Sigmoid colon (tissue), 7 donors: Measurements from ENCODE around the gene NAA38. TPM values are rescaled to one million over a fixed set of nuclear protein-coding genes. Genes with fewer than 3 reads are reported as not detected.
A peak's percentile ranks its signal among the peaks of the same experiment; 100 is the strongest.

Experiments used
- DNase-seq: peaks from one replicate; pipeline ENCODE4 v3.0.0-alpha.2; 2019
- H3K27ac ChIP-seq, 4 donors: fragments of 200-600 bp; sonication (generic); one replicate each; pipeline ENCODE4 v1.5.1; 2016 to 2019; ENCODE audit warnings: mild to moderate bottlenecking in 1 of 4
- H3K27me3 ChIP-seq, 3 donors: fragments of 200-600 bp; sonication (generic); one replicate each; pipeline ENCODE4 v1.5.1; 2019; ENCODE audit warnings: mild to moderate bottlenecking in 1 of 3
- H3K36me3 ChIP-seq, 4 donors: fragments of 200-600 bp; sonication (generic); one replicate each; pipeline ENCODE4 v1.5.1; 2016 to 2019
- H3K4me1 ChIP-seq, 4 donors: fragments of 200-600 bp; sonication (generic); one replicate each; pipeline ENCODE4 v1.5.1; 2017 to 2019
- H3K4me3 ChIP-seq, 4 donors: fragments of 200-600 bp; sonication (generic); one replicate each; pipeline ENCODE4 v1.5.1; 2017 to 2019; ENCODE audit warnings: mild to moderate bottlenecking in 2 of 4, moderate library complexity in 1 of 4
- H3K9me3 ChIP-seq, 4 donors: fragments of 200-600 bp in 3 of 4; sonication (generic) in 3 of 4; one replicate each; pipeline versions ENCODE4 v1.5.1 to v1.6.1; 2013 to 2019
- CTCF ChIP-seq, 4 experiments: fragments of 450-650 bp in 3 of 4; fragments of 200-600 bp in 1 of 4; IDR thresholded peaks; one replicate each; pipeline ENCODE4 v1.5.1; 2016 to 2019; ENCODE audit warnings: antibody characterized with exemption in 4 of 4, mild to moderate bottlenecking in 3 of 4, moderate library complexity in 2 of 4
- EP300 ChIP-seq, 4 donors: sonication (generic); formaldehyde crosslinking; IDR thresholded peaks; one replicate each; pipeline ENCODE4 v1.6.1; 2017; ENCODE audit warnings: antibody characterized with exemption in 4 of 4
- POLR2A ChIP-seq, 2 donors: fragments of 450-650 bp; IDR thresholded peaks; one replicate each; pipeline ENCODE4 v1.6.1; 2016; ENCODE audit warnings: antibody characterized with exemption in 2 of 2, mild to moderate bottlenecking in 2 of 2, moderate library complexity in 2 of 2
- POLR2AphosphoS5 ChIP-seq, 4 donors: sonication (generic); formaldehyde crosslinking; IDR thresholded peaks; one replicate each; pipeline ENCODE4 v1.6.1; 2017; ENCODE audit warnings: antibody characterized with exemption in 4 of 4
- WGBS, 2 donors: extraction: QIAGEN DNeasy Blood & Tissue Kit; methylation state at CpG; one replicate each; pipeline ENCODE4 v1.1.7; 2013; 5-methylcytosine and 5-hydroxymethylcytosine counted together
- intact Hi-C: fragments of 100-400 bp; cut with DNase I; formaldehyde crosslinking; loops from one replicate; pipeline ENCODE4 v1.15.1; 2023
- polyA plus RNA-seq, 3 donors: library from polyadenylated mRNA; stranded (reverse); fragments of 200-250 nt; gene quantifications; one replicate each; pipeline ENCODE4 v1.2.3, GENCODE V29; 2013
- total RNA-seq, 4 donors: library from RNA; depleted of rRNA; stranded (reverse); fragments of >200 nt; gene quantifications; one replicate each; pipeline ENCODE4 v1.1.0, GENCODE V29; 2016
- donor health status: healthy with polysubstance abuse.
- donor health status: Bipolar disorder and iron deficiency.
- donor health status: healthy.

The NAA38 gene
- total and polyA plus RNA-seq, 7 donors, result 92.4 to 206 (median 109) TPM

- TF ChIP-seq CTCF (IDR thresholded peaks at IDR 0.05) (peak in 2 of 4 experiments; percentile 6 to 20), EP300 (IDR thresholded peaks at IDR 0.05) (peak in 1 of 4 donors; percentile 30), POLR2AphosphoS5 (IDR thresholded peaks at IDR 0.05) (peak in 2 of 4 donors; percentile 23 to 43), POLR2A (IDR thresholded peaks at IDR 0.05) (no peak)
- peak overlapping the region; percentile 61 to 85 (median 73) for H3K4me3 ChIP-seq
- H3K4me1 ChIP-seq, result peaks cover 0 to 84% (median 65%) of the 10 kb centered on the region in 4 donors
- DNase-seq, result peak; percentile 95
- intact Hi-C loops, result loop anchor here (5.0 kb wide), 2 partner anchors 315 to 600 kb away; partner anchors contain the start of gene GABARAP
- no peaks in the 10 kb centered on the region for H3K27me3 ChIP-seq
- peaks cover 1 to 23% (median 16%) of the 10 kb centered on the region in 4 donors for H3K36me3 ChIP-seq
- 0 to 1% methylated on average over 46 of the region's 46 CpGs for WGBS, 2 donors
- H3K9me3 ChIP-seq, result no peaks in the 10 kb centered on the region
- peak overlapping the region; percentile 96 to 100 (median 98) for H3K27ac ChIP-seq
Measured at GRCh38 chr17:7841915-7842379, 15.4 kb downstream of the NAA38 start.

GRCh38 chr17:7841396-7841914 lies 15.9 kb downstream of the NAA38 start:
- peak; percentile 97 for DNase-seq
- TF ChIP-seq EP300 (IDR thresholded peaks at IDR 0.05) (no peak), POLR2AphosphoS5 (IDR thresholded peaks at IDR 0.05) (peak in 3 of 4 donors; percentile 56 to 73 (median 73)), CTCF (IDR thresholded peaks at IDR 0.05) (peak in 1 of 4 experiments; percentile 11), POLR2A (IDR thresholded peaks at IDR 0.05) (no peak)
- H3K27me3 ChIP-seq, result no peaks in the 10 kb centered on the region
- no peaks in the 10 kb centered on the region for H3K9me3 ChIP-seq
- peak overlapping the region; percentile 61 to 85 (median 73) for H3K4me3 ChIP-seq
- peaks cover 0 to 89% (median 70%) of the 10 kb centered on the region in 4 donors for H3K4me1 ChIP-seq
- H3K27ac ChIP-seq, result peak overlapping the region; percentile 96 to 100 (median 98)
- intact Hi-C loops, result loop anchor here (5.0 kb wide), 2 partner anchors 316 to 599 kb away; partner anchors contain the start of gene GABARAP
- 1 to 5% methylated on average over 34 of the region's 34 CpGs for WGBS, 2 donors
- peaks cover 0 to 18% (median 12%) of the 10 kb centered on the region in 4 donors for H3K36me3 ChIP-seq

- peak overlapping the region; percentile 96 to 100 (median 98) for H3K27ac ChIP-seq
- WGBS, 2 donors, result 64 to 75% methylated on average over 1 of the region's 1 CpG
- TF ChIP-seq POLR2A (IDR thresholded peaks at IDR 0.05) (no peak), CTCF (IDR thresholded peaks at IDR 0.05) (no peak), EP300 (IDR thresholded peaks at IDR 0.05) (no peak), POLR2AphosphoS5 (IDR thresholded peaks at IDR 0.05) (no peak)
- DNase-seq, result no peak
- peaks cover 0 to 91% (median 69%) of the 10 kb centered on the region in 4 donors for H3K4me1 ChIP-seq
- H3K9me3 ChIP-seq, result no peaks in the 10 kb centered on the region
- H3K36me3 ChIP-seq, result peaks cover 0 to 12% (median 6%) of the 10 kb centered on the region in 4 donors
- H3K4me3 ChIP-seq, result peak overlapping the region in 3 of 4 donors; percentile 61 to 75 (median 71)
- H3K27me3 ChIP-seq, result no peaks in the 10 kb centered on the region
- intact Hi-C loops, result loop anchor here (5.0 kb wide), 2 partner anchors 316 to 599 kb away; partner anchors contain the start of gene GABARAP
Measured at GRCh38 chr17:7840875-7841274, 16.5 kb downstream of the NAA38 start.

- intact Hi-C loops, result loop anchor here (5.0 kb wide), 2 partner anchors 317 to 598 kb away; partner anchors contain the start of gene GABARAP
- 35 to 52% methylated on average over 1 of the region's 1 CpG for WGBS, 2 donors
- TF ChIP-seq POLR2AphosphoS5 (IDR thresholded peaks at IDR 0.05) (no peak), EP300 (IDR thresholded peaks at IDR 0.05) (no peak), CTCF (IDR thresholded peaks at IDR 0.05) (no peak), POLR2A (IDR thresholded peaks at IDR 0.05) (no peak)
Measured at GRCh38 chr17:7840441-7840840, 16.9 kb downstream of the NAA38 start.

More at GRCh38 chr17:7840441-7840840, 16.9 kb downstream of the NAA38 start:
- H3K36me3 ChIP-seq, result peaks cover 0 to 8% (median 4%) of the 10 kb centered on the region in 4 donors
- no peaks in the 10 kb centered on the region for H3K9me3 ChIP-seq
- no peaks in the 10 kb centered on the region for H3K27me3 ChIP-seq
- H3K4me1 ChIP-seq, result peaks cover 0 to 90% (median 64%) of the 10 kb centered on the region in 4 donors
- peak overlapping the region in 3 of 4 donors; percentile 96 to 100 (median 98) for H3K27ac ChIP-seq
- no peak overlapping the region for H3K4me3 ChIP-seq
- DNase-seq, result no peak
